ENCODE data around the gene MYO19. TPM values are rescaled to one million over a fixed set of nuclear protein-coding genes. Genes with fewer than 3 reads are reported as not detected.
"Not testable (repeated sequence)": the region's sequence is repeated elsewhere in the genome, so short reads cannot be mapped to it uniquely, and the experiment has no call there.

The MYO19 gene
- total and polyA plus RNA-seq, 4 donors = 8.7 to 47.2 (median 20.8) TPM

GRCh38 chr17:36459601-36460000, 75.1 kb downstream of the MYO19 start:
- H3K27me3 ChIP-seq (ENCODE audit: control insufficient read depth in 4 of 4, insufficient read depth in 4 of 4, low read length in 3 of 4) = peaks cover 0 to 6% (median 0%) of the 10 kb centered on the region in 4 donors
- no peak for TF ChIP-seq GABPA (IDR thresholded peaks at IDR 0.05 in 1 of 2, conservative IDR thresholded peaks at IDR 0.05 in 1 of 2)
- WGBS = 66% methylated on average over 7 of the region's 7 CpGs
- no peaks in the 10 kb centered on the region for H3K36me3 ChIP-seq (ENCODE audit: control insufficient read depth in 4 of 4, insufficient read depth in 3 of 4, low read depth in 1 of 4, low read length in 3 of 4)
- no peaks in the 10 kb centered on the region for H3K9me3 ChIP-seq (ENCODE audit: control insufficient read depth in 4 of 4, low read length in 3 of 4)
- no peaks in the 10 kb centered on the region for H3K4me1 ChIP-seq (ENCODE audit: control insufficient read depth in 4 of 4, insufficient read depth in 4 of 4, low read length in 3 of 4)
- no peak overlapping the region for H3K27ac ChIP-seq (ENCODE audit: low read depth in 1 of 2, low read length in 2 of 2)
- no peak overlapping the region for H3K9ac ChIP-seq (ENCODE audit: low read depth in 1 of 2, low read length in 2 of 2)
- DNase-seq (ENCODE audit: low spot score) = no peak
- H3K4me3 ChIP-seq (ENCODE audit: low read depth in 1 of 3, low read length in 3 of 3) = no peak overlapping the region

- no peak for DNase-seq (ENCODE audit: low spot score)
- H3K4me3 ChIP-seq (ENCODE audit: low read depth in 1 of 3, low read length in 3 of 3) = no peak overlapping the region
- H3K9ac ChIP-seq (ENCODE audit: low read depth in 1 of 2, low read length in 2 of 2) = no peak overlapping the region
- TF ChIP-seq REST (IDR thresholded peaks at IDR 0.05) = no peak
- no peak for TF ChIP-seq GABPA (IDR thresholded peaks at IDR 0.05 in 1 of 2, conservative IDR thresholded peaks at IDR 0.05 in 1 of 2)
- no peak for TF ChIP-seq EGR1 (IDR thresholded peaks at IDR 0.05; ENCODE audit: low read depth in 2 of 2)
- TF ChIP-seq RAD21 (IDR thresholded peaks at IDR 0.05) = no peak
- TF ChIP-seq HNF4G (IDR thresholded peaks at IDR 0.05) = no peak
- TF ChIP-seq SP1 (IDR thresholded peaks at IDR 0.05) = no peak
- TF ChIP-seq JUND (IDR thresholded peaks at IDR 0.05) = no peak
- no peak for TF ChIP-seq CTCF (IDR thresholded peaks at IDR 0.05; ENCODE audit: low read depth, low read length, missing input control)
- TF ChIP-seq RXRA (IDR thresholded peaks at IDR 0.05) = no peak
- TF ChIP-seq FOXA1 (IDR thresholded peaks at IDR 0.05) = no peak
- TF ChIP-seq ATF3 (IDR thresholded peaks at IDR 0.05) = no peak
- no peak for TF ChIP-seq YY1 (IDR thresholded peaks at IDR 0.05)
- TF ChIP-seq ZBTB33 (IDR thresholded peaks at IDR 0.05) = no peak
- no peak for TF ChIP-seq NR2F2 (IDR thresholded peaks at IDR 0.05)
- no peak for TF ChIP-seq FOXA2 (IDR thresholded peaks at IDR 0.05)
- TF ChIP-seq HNF4A (conservative IDR thresholded peaks at IDR 0.05) = no peak
- no peak for TF ChIP-seq TAF1 (conservative IDR thresholded peaks at IDR 0.05)
- TF ChIP-seq MAX (IDR thresholded peaks at IDR 0.05) = no peak
- H3K27ac ChIP-seq (ENCODE audit: low read depth in 1 of 2, low read length in 2 of 2) = no peak overlapping the region
- no peaks in the 10 kb centered on the region for H3K4me1 ChIP-seq (ENCODE audit: control insufficient read depth in 4 of 4, insufficient read depth in 4 of 4, low read length in 3 of 4)
- no peaks in the 10 kb centered on the region for H3K36me3 ChIP-seq (ENCODE audit: control insufficient read depth in 4 of 4, insufficient read depth in 3 of 4, low read depth in 1 of 4, low read length in 3 of 4)
- H3K27me3 ChIP-seq (ENCODE audit: control insufficient read depth in 4 of 4, insufficient read depth in 4 of 4, low read length in 3 of 4) = peaks cover 0 to 6% (median 0%) of the 10 kb centered on the region in 4 donors
- WGBS = 88% methylated on average over 5 of the region's 5 CpGs
- H3K9me3 ChIP-seq (ENCODE audit: control insufficient read depth in 4 of 4, low read length in 3 of 4) = no peaks in the 10 kb centered on the region
These were observed 75.6 kb downstream of the MYO19 start for GRCh38 chr17:36459045-36459444.

GRCh38 chr17:36457701-36458100, 77.0 kb downstream of the MYO19 start:
- not testable (repeated sequence) for H3K4me3 ChIP-seq (ENCODE audit: low read depth in 1 of 3, low read length in 3 of 3); H3K27ac ChIP-seq (ENCODE audit: low read depth in 1 of 2, low read length in 2 of 2); H3K27me3 ChIP-seq (ENCODE audit: control insufficient read depth in 4 of 4, insufficient read depth in 4 of 4, low read length in 3 of 4); DNase-seq (ENCODE audit: low spot score); H3K9ac ChIP-seq (ENCODE audit: low read depth in 1 of 2, low read length in 2 of 2); H3K4me1 ChIP-seq (ENCODE audit: control insufficient read depth in 4 of 4, insufficient read depth in 4 of 4, low read length in 3 of 4); H3K36me3 ChIP-seq (ENCODE audit: control insufficient read depth in 4 of 4, insufficient read depth in 3 of 4, low read depth in 1 of 4, low read length in 3 of 4); H3K9me3 ChIP-seq (ENCODE audit: control insufficient read depth in 4 of 4, low read length in 3 of 4)
- 91% methylated on average over 9 of the region's 9 CpGs for WGBS

- H3K9ac ChIP-seq (ENCODE audit: low read depth in 1 of 2, low read length in 2 of 2); DNase-seq (ENCODE audit: low spot score); H3K27ac ChIP-seq (ENCODE audit: low read depth in 1 of 2, low read length in 2 of 2); H3K36me3 ChIP-seq (ENCODE audit: control insufficient read depth in 4 of 4, insufficient read depth in 3 of 4, low read depth in 1 of 4, low read length in 3 of 4); H3K27me3 ChIP-seq (ENCODE audit: control insufficient read depth in 4 of 4, insufficient read depth in 4 of 4, low read length in 3 of 4); H3K4me1 ChIP-seq (ENCODE audit: control insufficient read depth in 4 of 4, insufficient read depth in 4 of 4, low read length in 3 of 4); H3K9me3 ChIP-seq (ENCODE audit: control insufficient read depth in 4 of 4, low read length in 3 of 4); H3K4me3 ChIP-seq (ENCODE audit: low read depth in 1 of 3, low read length in 3 of 3): not testable (repeated sequence)
- 74% methylated on average over 9 of the region's 9 CpGs for WGBS
These were observed 81.8 kb downstream of the MYO19 start for GRCh38 chr17:36452888-36453287.
